NCI-H2227 (cell line): ENCODE data around the gene COCH.
A peak's percentile ranks its signal among the peaks of the same experiment; 100 is the strongest.

Experiments
- DNase-seq: peaks from one replicate; lab custom pipeline; 2025; ENCODE audit not compliant: unreplicated experiment; lab: John Stamatoyannopoulos, UW

COCH gene

DNA sequence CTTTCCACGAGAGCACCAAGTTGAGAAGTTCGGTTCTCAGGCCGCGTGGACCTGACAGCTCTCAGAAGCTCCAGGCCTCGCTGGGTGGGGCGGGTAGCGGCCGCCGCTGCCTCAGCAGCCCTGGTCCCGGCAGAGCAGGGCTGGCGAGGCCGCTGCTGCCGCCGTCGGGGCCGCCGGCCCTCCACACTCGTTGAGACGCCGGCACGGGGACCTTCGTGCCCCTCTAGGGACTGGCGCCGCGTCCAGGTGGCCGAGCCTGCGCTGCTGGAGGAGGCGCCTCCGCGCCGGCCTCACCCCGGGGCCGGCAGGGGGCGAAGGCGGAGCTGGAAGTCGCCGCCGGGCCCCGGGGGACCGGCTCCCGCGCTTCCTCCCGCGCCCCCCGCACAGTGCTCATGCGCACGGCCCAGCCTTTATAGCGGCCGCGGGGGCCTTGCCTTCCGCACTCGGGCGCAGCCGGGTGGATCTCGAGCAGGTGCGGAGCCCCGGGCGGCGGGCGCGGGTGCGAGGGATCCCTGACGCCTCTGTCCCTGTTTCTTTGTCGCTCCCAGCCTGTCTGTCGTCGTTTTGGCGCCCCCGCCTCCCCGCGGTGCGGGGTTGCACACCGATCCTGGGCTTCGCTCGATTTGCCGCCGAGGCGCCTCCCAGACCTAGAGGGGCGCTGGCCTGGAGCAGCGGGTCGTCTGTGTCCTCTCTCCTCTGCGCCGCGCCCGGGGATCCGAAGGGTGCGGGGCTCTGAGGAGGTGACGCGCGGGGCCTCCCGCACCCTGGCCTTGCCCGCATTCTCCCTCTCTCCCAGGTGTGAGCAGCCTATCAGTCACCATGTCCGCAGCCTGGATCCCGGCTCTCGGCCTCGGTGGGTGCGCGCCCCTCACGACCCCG is at the start of gene COCH:
TSS of gene COCH (plus strand) at position 440 of the 879 bp plus-strand sequence. CDS start at position 820, 380 bp downstream.
- DNase-seq, result peak; percentile 72

DNA sequence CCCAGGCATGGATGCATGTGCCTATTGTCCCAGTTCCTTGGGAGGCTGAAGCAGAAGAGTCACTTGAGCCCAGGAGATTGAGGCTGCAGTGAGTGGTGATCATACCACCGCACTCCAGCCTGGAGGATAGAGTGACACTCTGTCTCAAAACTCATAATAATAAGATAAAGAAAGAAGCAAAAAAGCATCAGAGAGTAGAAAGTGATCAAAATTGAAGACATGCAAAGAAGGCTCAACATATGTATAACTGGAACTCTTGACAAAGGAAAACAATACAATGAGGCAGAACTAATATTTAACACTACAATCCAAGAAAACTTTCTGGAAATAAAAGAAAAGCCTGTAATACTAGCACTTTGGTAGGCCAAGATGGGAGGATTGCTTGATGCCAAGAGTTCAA is 48.3 kb upstream of the COCH start:
- no peak for DNase-seq

DNA sequence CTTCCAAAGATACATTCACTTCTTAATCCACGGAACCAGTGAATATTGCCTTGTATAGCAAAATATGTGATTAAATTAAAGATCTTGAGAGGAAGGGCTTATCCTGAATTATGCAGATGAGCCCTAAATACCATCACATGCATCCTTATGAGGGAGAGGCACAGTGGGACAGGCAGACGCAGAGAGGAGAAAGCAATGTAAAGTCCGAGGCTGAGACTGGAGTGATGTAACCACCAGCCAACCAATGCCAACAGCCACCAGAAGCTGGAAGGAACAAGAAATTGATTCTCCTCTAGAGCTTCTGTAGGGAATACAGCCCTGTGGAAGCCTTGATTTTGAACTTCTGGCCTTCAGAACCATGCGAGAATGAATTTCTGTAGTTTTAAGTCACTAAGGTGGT is 44.5 kb upstream of the COCH start:
- no peak for DNase-seq

DNA sequence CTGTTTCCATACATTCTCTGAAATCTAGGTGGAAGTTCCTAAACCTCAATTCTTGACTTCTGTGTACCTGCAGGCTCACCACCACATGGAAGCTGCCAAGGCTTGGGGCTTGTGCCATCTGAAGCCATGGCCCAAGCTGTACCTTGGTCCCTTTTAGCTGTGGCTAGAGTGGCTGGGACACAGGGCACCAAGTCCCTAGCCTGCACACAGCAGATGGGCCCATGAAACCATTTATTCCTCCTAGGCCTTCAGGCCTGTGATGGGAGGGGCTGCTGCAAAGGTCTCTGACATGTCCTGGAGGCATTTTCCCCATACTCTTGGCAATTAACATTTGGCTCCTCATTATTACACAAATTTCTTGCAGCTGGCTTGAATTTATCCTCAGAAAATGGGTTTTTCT is 40.0 kb upstream of the COCH start:
- no peak for DNase-seq

DNA sequence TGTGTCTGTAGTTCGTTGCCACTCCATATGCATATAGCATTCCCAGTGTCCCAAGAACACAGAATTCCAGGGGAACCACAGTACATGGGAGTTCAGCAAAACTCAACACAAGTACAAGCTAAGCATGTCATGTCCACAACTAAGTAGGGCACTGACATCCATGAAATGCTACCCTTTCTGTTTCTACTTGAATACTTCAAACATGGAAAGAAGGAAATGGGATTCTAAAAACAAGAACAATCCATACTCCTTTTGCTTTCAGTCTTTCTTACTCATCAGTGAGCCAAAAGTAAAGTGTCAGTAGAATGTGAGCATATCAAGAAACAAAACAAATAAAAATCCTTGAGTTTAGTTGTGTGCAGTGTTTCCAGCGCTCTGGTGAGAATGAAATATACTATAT is 36.0 kb upstream of the COCH start:
- no peak for DNase-seq

DNA sequence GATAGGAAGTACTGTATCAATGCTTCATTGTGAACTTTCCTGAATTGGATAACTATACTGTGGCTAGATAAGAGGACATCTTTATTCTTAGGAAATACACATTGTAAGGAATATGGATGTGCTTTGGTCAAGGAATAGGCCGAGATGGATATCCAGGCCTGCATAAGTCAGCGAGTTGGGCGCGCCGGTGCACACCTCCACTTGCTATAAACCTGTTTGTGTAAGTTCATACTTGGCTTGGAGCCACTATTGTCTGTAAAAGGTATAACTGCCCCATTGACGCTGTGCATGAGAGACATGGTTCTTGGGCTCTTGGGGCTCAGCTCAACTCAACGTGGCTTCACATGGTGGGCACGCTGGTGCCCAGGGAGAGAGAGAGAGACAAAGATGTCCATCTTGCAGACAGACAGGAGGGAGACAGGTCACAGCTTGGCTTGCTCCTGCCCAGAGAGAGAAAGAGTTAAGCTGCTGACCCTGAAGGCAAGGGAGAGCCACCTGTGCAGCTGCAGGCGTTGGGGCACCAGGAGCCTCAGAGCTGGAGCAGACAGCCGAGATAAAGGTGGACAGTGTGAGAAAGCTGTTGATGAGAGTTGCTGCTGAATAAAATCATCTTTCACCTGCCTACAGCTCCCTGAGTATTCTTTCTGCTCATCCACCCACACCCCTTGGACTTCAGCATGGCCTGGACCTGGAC is 34.1 kb upstream of the COCH start:
- DNase-seq, result no peak

GRCh38 chr14:30842431-30842830 is 31.9 kb upstream of the COCH start:
- DNase-seq, result no peak

GRCh38 chr14:30848449-30849240 is 25.7 kb upstream of the COCH start:
- DNase-seq, result no peak

DNA sequence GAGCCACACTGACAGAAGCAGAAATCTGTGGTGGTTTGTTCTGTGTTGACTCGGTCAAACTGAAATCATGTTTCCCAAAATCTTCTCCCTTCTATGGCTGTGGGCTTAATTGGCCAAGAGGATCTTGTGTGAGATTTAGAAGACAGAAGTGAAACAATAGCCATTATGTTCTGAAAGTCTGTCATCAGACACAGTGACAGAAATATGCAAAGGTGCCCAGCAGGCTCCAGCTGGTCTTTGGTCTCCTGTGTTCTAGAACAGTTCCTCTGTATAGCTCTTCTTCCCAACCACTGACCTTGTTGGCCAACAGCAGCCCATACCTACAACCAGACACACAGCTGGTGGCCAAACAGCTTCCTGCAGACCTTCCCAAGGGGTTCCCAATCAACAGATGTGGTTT is 25.0 kb upstream of the COCH start:
- DNase-seq, result no peak

DNA sequence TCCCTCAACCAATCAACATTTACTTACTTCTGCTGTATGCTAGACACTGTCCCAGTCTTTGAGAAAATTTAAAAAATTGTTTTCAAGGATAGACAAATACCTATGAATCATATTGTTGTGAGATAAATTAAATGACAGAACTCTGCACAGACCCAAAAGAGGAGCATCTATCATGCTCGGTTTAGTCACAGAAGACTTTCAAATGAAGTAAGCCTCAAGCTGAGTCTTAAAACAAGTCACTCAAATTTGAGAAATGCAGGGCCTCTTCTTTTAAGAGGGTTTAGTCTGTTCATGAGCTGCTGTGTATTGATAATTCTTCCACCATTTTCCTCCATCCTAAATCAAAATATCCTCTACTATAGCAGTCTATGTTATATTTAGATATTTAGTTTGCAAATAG is 24.4 kb upstream of the COCH start:
- DNase-seq, result no peak

DNA sequence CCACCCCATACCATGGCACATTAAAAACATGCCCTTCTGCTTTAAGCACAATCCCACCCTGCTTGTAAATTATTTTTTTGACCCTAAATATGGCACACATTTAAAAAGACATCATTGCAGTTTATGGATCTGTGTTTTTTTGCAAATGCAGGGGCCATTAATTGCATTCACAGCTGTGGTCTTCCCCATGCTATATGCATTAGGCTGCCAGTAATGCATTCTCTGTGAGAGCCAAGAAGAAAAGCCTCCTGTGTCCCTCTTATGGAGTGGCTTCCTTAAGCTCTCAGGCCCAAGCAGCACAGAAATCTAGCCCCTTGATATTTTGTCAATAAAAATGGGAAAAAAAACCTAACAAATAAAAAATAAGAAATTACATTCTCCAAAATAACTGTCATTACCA is 20.4 kb upstream of the COCH start:
- DNase-seq, result no peak

DNA sequence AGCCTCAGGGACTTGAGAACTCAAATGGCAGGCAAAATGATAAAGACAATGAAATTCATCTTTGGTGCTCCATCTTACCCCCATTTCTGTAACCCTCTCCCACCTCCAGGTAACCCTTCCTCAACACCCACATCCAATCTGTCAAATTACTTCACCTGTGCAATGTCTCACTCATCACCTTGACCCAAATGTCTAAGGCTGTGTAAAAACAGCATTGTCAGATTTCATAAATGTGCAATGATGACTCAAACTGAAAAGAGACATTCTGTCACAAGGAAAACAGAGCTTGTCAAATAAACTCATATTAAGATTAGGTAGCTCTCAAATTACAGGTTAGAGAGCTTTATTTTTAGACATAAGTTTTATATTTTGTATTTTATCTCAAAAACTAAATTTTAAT is 19.9 kb upstream of the COCH start:
- no peak for DNase-seq

DNA sequence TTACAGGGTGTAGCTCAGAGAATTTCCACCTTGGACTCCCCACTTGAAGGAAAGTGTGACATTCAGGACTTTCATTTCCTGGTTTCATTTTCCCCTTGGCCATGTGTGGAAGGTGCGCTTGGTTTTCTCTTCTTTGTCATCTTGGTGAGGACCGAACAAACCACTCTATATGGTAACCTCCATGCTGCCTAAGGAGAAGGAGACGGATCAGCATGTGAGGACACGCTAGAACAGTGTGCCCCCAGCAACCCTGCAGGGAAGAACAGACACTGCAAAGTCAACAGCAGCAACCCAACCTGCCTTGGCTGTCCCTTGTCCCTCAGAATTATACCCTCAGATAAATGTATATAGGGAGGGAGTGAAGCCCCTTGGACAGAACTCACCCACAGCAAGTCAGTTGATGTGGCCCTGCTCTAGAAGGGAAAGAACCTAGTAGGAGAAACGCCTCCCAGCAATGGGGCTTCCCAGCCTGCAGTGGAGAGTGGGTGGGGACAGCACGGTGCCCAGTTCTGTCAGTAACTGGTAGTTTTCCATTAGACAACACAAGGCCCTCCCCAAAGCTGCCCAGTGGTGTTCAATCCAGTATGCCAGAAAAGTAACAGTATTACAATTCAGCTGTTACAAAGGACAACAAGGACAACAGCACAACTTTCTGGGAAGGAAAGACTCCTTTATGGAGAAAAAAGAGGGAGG is 18.9 kb upstream of the COCH start:
- DNase-seq, result no peak

DNA sequence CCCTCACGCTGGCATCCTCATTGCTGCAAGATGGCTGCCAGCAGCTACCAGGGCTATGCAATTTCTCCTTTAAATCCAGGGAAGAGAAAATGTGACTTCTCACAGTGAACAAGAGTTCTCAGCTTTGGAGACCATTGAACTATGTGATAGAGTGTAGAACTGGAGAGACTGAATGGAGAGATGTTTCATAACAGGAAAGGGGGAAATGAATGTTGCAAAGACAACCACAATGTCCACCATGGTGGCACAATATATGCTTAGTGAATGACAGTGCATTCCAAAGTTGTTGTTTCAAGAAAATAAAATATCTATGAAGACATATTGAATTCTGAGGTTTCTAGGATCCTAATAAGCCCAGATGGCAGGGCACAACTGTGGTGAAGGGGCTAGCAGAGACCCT is 13.2 kb upstream of the COCH start:
- no peak for DNase-seq

- DNase-seq, result no peak
Measured at GRCh38 chr14:30864934-30865333, 9.4 kb upstream of the COCH start.

GRCh38 chr14:30868736-30869135 is 5.6 kb upstream of the COCH start:
- no peak for DNase-seq

DNA sequence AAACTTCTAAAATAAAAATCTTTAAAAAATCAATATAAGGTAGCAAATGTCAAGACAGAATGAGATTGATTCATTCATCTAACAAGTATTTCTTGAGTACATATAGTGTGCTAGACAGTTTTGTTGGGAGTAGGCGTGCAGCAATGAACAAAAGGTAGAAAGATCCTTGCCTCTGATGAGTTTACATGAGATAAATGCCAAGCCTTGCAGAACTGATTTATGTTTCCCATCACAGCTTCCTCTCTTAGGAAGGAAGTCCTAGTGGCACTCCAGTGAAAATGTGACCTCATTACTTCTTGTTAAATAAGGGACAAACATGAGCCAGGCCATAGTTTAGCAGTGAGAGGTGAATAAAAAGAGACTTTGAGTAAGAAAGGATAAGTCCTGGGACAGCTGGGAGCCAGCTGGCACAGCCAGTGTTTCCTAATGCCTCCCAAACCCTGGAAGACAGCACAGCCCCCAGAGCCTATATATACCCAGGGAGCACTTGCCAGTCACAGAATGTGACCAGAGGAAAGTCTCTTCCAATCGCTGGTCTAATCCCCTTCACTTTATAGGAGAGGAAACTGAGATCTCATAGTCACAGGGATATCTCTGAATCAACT is 4.7 kb upstream of the COCH start:
- DNase-seq, result no peak

GRCh38 chr14:30872602-30873001 is 1.8 kb upstream of the COCH start:
- DNase-seq, result no peak

GRCh38 chr14:30873308-30874119 is 845 bp upstream of the COCH start:
- no peak for DNase-seq
